Cardiac muscle cell (in vitro differentiated cells and primary cell): ENCODE measurements around the gene LAIR1. TPM values are rescaled to one million over a fixed set of nuclear protein-coding genes. Genes with fewer than 3 reads are reported as not detected.

Experiments used
- DNase-seq, 2 donors: peaks; one replicate each; pipeline versions ENCODE4 v3.0.0 to v3.0.0-alpha.2; 2010 to 2017; ENCODE audit warnings: low read depth in 1 of 2, low spot score in 1 of 2
- H3K27ac ChIP-seq: fragments of 200-600 bp; sonication (generic); 2 replicates; pipeline ENCODE4 v1.5.1; 2016
- H3K27me3 ChIP-seq: fragments of 200-600 bp; sonication (generic); 2 replicates; pipeline ENCODE4 v1.6.0; 2016; ENCODE audit warnings: control low read depth
- H3K36me3 ChIP-seq: fragments of 200-600 bp; sonication (generic); 2 replicates; pipeline ENCODE4 v1.5.1; 2016; ENCODE audit warnings: control low read depth
- H3K4me1 ChIP-seq: fragments of 200-600 bp; sonication (generic); 2 replicates; pipeline ENCODE4 v1.8.1; 2017; ENCODE audit warnings: low read depth, mild to moderate bottlenecking, mixed run types
- H3K4me3 ChIP-seq: fragments of 200-600 bp; sonication (generic); 2 replicates; pipeline ENCODE4 v1.5.1; 2016; ENCODE audit warnings: mild to moderate bottlenecking
- H3K9me3 ChIP-seq: fragments of 200-600 bp; sonication (generic); 2 replicates; pipeline ENCODE4 v1.5.1; 2017; ENCODE audit warnings: low read depth, mild to moderate bottlenecking, control low read depth
- polyA plus RNA-seq: library from polyadenylated mRNA; unstranded; fragments of >200 nt; fragmentation: Nextera tagmentation; extraction: Ambion mirVana; gene quantifications from 2 replicates; pipeline ENCODE4 v1.2.1, GENCODE V29; 2016
- total RNA-seq: library from RNA; depleted of rRNA; stranded (reverse); fragments of >200 nt; gene quantifications from 2 replicates; pipeline ENCODE4 v1.2.3, GENCODE V29; 2016
- TF ChIP-seq, protein P1 (sequence below): IDR thresholded peaks from 2 replicates; pipeline ENCODE4 v1.5.1; 2012; ENCODE audit warnings: low read depth, mild to moderate bottlenecking, low read length

Gene LAIR1
- total and polyA plus RNA-seq, 2 experiments from 2014 or later, result not detected

DNA sequence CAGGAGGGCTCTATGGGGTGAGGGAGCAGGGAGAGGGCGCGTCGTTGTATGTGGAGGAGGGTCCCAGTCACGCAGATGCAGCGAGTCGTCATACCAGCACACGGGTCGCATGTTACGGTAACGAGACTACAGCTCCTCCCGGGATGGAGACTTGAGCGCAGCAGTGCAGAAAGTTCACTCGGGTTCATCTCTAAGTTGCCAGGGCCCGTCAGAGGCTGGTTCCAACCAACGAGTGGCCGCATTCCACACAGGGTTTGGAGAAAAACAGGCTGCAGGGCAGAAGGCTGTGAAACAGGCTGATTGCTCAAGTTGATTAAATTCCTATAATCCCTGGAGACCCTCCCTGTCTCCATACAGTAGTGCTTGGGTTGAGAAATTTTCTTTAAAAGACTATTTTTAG lies 28.6 kb upstream of the LAIR1 start:
- Histone ChIP-seq H3K4me3 (no peak overlapping the region), H3K27me3 (peaks cover 13% of the 10 kb centered on the region), H3K4me1 (no peaks in the 10 kb centered on the region), H3K27ac (no peak overlapping the region), H3K36me3 (no peaks in the 10 kb centered on the region), H3K9me3 (no peaks in the 10 kb centered on the region)
- TF ChIP-seq, protein P1, sequence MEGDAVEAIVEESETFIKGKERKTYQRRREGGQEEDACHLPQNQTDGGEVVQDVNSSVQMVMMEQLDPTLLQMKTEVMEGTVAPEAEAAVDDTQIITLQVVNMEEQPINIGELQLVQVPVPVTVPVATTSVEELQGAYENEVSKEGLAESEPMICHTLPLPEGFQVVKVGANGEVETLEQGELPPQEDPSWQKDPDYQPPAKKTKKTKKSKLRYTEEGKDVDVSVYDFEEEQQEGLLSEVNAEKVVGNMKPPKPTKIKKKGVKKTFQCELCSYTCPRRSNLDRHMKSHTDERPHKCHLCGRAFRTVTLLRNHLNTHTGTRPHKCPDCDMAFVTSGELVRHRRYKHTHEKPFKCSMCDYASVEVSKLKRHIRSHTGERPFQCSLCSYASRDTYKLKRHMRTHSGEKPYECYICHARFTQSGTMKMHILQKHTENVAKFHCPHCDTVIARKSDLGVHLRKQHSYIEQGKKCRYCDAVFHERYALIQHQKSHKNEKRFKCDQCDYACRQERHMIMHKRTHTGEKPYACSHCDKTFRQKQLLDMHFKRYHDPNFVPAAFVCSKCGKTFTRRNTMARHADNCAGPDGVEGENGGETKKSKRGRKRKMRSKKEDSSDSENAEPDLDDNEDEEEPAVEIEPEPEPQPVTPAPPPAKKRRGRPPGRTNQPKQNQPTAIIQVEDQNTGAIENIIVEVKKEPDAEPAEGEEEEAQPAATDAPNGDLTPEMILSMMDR, result no peak
- DNase-seq, result no peak

- Histone ChIP-seq H3K4me1 (no peaks in the 10 kb centered on the region), H3K9me3 (no peaks in the 10 kb centered on the region), H3K4me3 (no peak overlapping the region), H3K27me3 (peaks cover 24% of the 10 kb centered on the region), H3K36me3 (no peaks in the 10 kb centered on the region), H3K27ac (no peak overlapping the region)
- no peak for DNase-seq
- TF ChIP-seq, protein P1, result no peak
Observed at GRCh38 chr19:54392105-54392504, 27.4 kb upstream of the LAIR1 start.

- Histone ChIP-seq H3K27me3 (peaks cover 26% of the 10 kb centered on the region), H3K9me3 (no peaks in the 10 kb centered on the region), H3K4me3 (no peak overlapping the region), H3K27ac (no peak overlapping the region), H3K4me1 (no peaks in the 10 kb centered on the region), H3K36me3 (no peaks in the 10 kb centered on the region)
- DNase-seq, result no peak
- TF ChIP-seq, protein P1, result no peak
Observed at GRCh38 chr19:54391589-54392061, 26.9 kb upstream of the LAIR1 start.

- TF ChIP-seq, protein P1, result peak; percentile 75
- DNase-seq, result peak; percentile 77 to 86
- H3K4me1 ChIP-seq, result no peaks in the 10 kb centered on the region
- no peaks in the 10 kb centered on the region for H3K36me3 ChIP-seq
- peaks cover 26% of the 10 kb centered on the region for H3K27me3 ChIP-seq
- H3K27ac ChIP-seq, result no peak overlapping the region
- H3K9me3 ChIP-seq, result no peaks in the 10 kb centered on the region
- H3K4me3 ChIP-seq, result no peak overlapping the region
Observed at GRCh38 chr19:54390942-54391577, 26.3 kb upstream of the LAIR1 start.

DNA sequence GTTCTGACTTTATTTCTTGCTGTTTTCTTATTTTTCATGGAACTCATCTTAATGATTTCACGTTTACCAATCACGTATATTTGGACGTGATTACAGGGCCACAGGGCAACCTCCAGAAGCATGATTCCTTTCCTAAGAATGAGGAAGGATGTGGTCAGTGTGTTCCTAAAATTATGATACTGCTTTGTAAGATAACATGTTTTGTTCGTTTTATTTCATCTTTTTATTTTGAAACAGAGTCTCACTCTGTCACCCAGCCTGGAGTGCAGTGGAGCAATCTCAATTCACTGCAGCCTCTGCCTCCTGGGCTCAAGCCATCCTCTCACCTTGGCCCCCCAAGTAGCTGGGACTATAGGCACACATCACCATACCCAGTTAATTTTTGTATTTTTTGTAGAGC lies 24.8 kb upstream of the LAIR1 start:
- Histone ChIP-seq H3K36me3 (no peaks in the 10 kb centered on the region), H3K27me3 (peaks cover 30% of the 10 kb centered on the region), H3K9me3 (no peaks in the 10 kb centered on the region), H3K27ac (no peak overlapping the region), H3K4me1 (no peaks in the 10 kb centered on the region), H3K4me3 (no peak overlapping the region)
- TF ChIP-seq, protein P1, result no peak
- DNase-seq, result no peak
